ENCODE measurements around the gene PRSS16. TPM values are rescaled to one million over a fixed set of nuclear protein-coding genes. Genes with fewer than 3 reads are reported as not detected.
A peak's percentile ranks its signal among the peaks of the same experiment; 100 is the strongest.

Gene PRSS16
- total and polyA plus RNA-seq, 4 experiments from 2014 or later = 1.5 to 3.3 (median 2.2) TPM

DNA sequence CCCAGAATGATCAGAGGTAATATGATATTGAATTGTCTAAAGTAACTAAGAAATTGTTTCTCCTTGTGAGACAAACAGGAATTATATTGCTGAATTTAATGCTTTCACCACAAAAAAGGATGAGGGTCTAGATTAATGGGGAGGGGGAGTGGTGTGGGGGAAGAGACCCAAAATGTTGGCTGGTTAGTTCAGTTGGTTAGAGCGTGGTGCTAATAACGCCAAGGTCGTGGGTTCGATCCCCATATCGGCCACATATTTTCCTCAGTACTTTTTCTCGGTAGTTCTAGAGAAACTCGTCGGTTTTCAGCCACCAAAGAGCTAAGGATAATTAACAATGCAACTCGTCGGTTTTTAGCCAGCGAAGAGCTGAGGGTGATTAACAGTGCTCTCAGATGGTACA is 26.3 kb downstream of the PRSS16 start:
- CTCF ChIA-PET (ENCODE audit: partially characterized antibody) = no interaction called here
- POLR2A ChIA-PET (ENCODE audit: partially characterized antibody) = interaction anchor here (1.2 kb wide), 1 partner anchor 22 kb away, joined by 3 read pairs; no protein-coding TSS in a partner anchor
- no peak for DNase-seq
- intact Hi-C loops (cut with micrococcal nuclease) = no loop called here
- peaks cover 53 to 55% of the 10 kb centered on the region in 2 donors for H3K27me3 Mint-ChIP-seq
- Histone ChIP-seq H3K27me3 (ENCODE audit: insufficient read depth, low read length) (peaks cover 32% of the 10 kb centered on the region), H3K27ac (ENCODE audit: low read depth, low read length) (no peak overlapping the region), H3K36me3 (ENCODE audit: insufficient read depth, low read length) (no peaks in the 10 kb centered on the region), H3K9me3 (ENCODE audit: control insufficient read depth in 1 of 2, low read length in 2 of 2) (no peaks in the 10 kb centered on the region), H3K4me3 (ENCODE audit: low read length in 2 of 2) (no peak overlapping the region), H3K4me1 (ENCODE audit: insufficient read depth, low read length) (no peaks in the 10 kb centered on the region)
- H3K9me3 Mint-ChIP-seq = peaks cover 0 to 30% (median 12%) of the 10 kb centered on the region in 8 donors
- H3K4me3 Mint-ChIP-seq = no peak overlapping the region
- no peaks in the 10 kb centered on the region for H3K4me1 Mint-ChIP-seq
- no peak overlapping the region for H3K27ac Mint-ChIP-seq
- H3K36me3 Mint-ChIP-seq = peaks cover 0 to 7% of the 10 kb centered on the region in 2 donors

DNA sequence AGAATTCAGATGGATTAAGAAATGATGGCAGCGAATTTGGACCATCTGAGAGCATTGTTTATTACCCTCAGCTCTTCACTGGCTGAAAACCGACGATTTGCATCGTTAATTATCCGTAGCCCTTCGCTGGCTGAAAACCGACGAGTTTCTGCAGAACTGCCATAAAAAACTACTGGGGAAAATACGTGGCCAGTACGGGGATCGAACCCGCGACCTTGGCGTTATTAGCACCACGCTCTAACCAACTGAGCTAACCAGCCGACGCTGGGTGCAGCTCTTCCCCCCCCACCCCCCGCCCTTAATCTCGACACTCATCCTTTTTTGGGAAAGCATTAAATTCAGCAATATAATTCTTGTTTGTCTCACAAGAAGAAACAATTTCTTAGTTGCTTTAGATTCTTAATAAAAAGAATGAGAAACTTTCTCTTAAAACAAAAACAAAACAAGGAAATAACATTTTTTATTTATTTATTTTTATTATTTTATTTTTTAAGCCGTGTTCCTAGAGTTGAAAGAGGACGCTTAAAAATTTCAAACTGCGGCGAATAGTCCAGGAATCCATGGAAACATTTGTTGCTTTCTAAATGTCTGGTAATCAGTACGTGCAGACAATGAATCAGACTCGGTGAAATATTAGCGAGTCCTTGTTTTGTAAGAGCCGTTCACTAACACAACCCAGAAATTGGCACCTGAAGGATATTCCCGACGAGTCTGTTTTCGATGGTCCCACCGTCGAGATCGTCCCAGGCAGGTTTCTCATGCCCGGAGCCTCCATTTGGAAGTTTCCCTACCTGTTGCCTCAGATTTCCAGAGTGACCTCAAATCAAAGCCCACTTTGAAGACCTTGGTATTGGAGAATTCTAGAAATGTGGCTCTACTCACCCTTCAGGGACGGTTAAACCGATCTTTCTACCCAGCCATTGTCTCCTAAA is 27.8 kb downstream of the PRSS16 start:
- Mint-ChIP-seq H3K27ac (peak overlapping the region in 2 of 7 donors; percentile 47 to 51), H3K27me3 (peaks cover 53 to 55% of the 10 kb centered on the region in 2 donors), H3K4me3 (peak overlapping the region in 1 of 8 donors; percentile 8), H3K4me1 (peaks cover 2 to 5% (median 3%) of the 10 kb centered on the region in 4 donors), H3K9me3 (peaks cover 3 to 39% (median 21%) of the 10 kb centered on the region in 8 donors), H3K36me3 (peaks cover 0 to 7% of the 10 kb centered on the region in 2 donors)
- Histone ChIP-seq H3K4me1 (ENCODE audit: insufficient read depth, low read length) (peaks cover 5% of the 10 kb centered on the region), H3K27ac (ENCODE audit: low read depth, low read length) (no peak overlapping the region), H3K9me3 (ENCODE audit: control insufficient read depth in 1 of 2, low read length in 2 of 2) (no peaks in the 10 kb centered on the region), H3K27me3 (ENCODE audit: insufficient read depth, low read length) (peaks cover 41% of the 10 kb centered on the region), H3K36me3 (ENCODE audit: insufficient read depth, low read length) (no peaks in the 10 kb centered on the region), H3K4me3 (ENCODE audit: low read length in 2 of 2) (no peak overlapping the region)
- intact Hi-C loops (cut with micrococcal nuclease) = no loop called here
- CTCF ChIA-PET (ENCODE audit: partially characterized antibody) = no interaction called here
- POLR2A ChIA-PET (ENCODE audit: partially characterized antibody) = interaction anchor here (1.2 kb wide), 1 partner anchor 20 kb away, joined by 3 read pairs; no protein-coding TSS in a partner anchor
- DNase-seq = no peak

DNA sequence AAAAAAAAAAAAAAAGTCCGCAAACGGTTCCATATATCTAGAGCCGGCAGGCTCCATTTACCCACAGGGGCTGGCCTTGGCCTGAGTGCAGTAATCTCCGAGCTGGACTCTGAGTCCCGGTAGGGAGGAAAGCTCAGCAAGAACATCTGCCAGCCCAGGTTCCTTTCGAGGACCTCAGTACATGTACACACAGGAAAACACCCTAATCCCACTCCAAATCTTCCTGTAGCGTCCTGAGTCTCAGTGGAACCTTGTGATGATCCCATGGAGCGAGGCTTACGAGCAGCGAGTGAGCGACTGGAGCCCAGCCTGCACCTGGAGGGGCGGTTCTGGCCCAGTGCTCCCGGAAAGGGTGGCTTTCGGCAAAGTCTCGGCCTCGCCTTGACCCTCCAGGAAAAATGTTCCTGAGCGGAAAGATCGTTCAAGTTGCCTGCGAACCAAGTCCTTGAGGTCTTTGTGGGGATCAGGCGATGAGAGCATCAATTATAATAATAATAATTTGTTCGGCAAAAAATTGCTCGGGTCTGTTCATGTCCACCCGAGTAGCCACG is 32.1 kb downstream of the PRSS16 start:
- H3K27me3 Mint-ChIP-seq = peaks cover 58 to 59% of the 10 kb centered on the region in 2 donors
- H3K36me3 ChIP-seq (ENCODE audit: insufficient read depth, low read length) = no peaks in the 10 kb centered on the region
- H3K4me1 ChIP-seq (ENCODE audit: insufficient read depth, low read length) = peaks cover 5% of the 10 kb centered on the region
- peaks cover 4 to 13% of the 10 kb centered on the region in 2 donors for H3K36me3 Mint-ChIP-seq
- ChIA-PET CTCF (ENCODE audit: partially characterized antibody) (interaction anchor here (0.7 to 0.9 kb wide), 2 partner anchors 98 to 322 kb away, joined by 3 to 4 read pairs; no protein-coding TSS in a partner anchor), POLR2A (ENCODE audit: partially characterized antibody) (interaction anchor here (1.1 kb wide), 1 partner anchor 11 kb away, joined by 3 read pairs; no protein-coding TSS in a partner anchor)
- H3K4me3 Mint-ChIP-seq = peak overlapping the region in 3 of 8 donors; percentile 21 to 54 (median 38)
- intact Hi-C loops (cut with micrococcal nuclease) = loop anchor here (2.0 to 10.0 kb wide), 4 partner anchors 17 to 388 kb away; no protein-coding TSS in a partner anchor
- no peak overlapping the region for H3K27ac ChIP-seq (ENCODE audit: low read depth, low read length)
- no peak for DNase-seq
- H3K9me3 ChIP-seq (ENCODE audit: control insufficient read depth in 1 of 2, low read length in 2 of 2) = peaks cover 0 to 4% of the 10 kb centered on the region in 2 donors
- peaks cover 63% of the 10 kb centered on the region for H3K27me3 ChIP-seq (ENCODE audit: insufficient read depth, low read length)
- H3K27ac Mint-ChIP-seq = peak overlapping the region in 4 of 7 donors; percentile 59 to 87 (median 74)
- H3K4me1 Mint-ChIP-seq = peaks cover 4 to 6% (median 4%) of the 10 kb centered on the region in 4 donors
- peaks cover 3 to 70% (median 51%) of the 10 kb centered on the region in 8 donors for H3K9me3 Mint-ChIP-seq
- no peak overlapping the region for H3K4me3 ChIP-seq (ENCODE audit: low read length in 2 of 2)

DNA sequence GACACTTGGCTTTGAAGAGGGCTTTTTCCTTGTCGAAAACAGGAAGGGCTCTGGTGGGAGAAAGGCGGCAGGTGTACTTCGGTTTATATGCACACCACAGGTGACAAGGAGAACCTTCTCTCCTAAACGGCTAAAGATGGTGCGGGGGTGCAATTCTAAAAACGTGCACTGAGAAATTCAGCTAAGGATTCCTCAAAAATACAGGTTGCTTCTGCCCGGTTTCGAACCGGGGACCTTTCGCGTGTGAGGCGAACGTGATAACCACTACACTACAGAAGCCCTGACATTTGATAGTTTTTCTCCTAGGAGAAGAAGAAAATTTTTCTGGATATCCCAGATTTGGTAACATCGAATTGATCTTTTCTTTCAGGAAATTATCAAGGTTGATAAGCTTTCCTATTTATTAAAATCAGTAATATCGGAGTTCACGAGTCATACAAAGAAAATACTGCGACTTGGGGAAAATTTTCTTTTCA is 32.6 kb downstream of the PRSS16 start:
- H3K27me3 ChIP-seq (ENCODE audit: insufficient read depth, low read length) = peaks cover 64% of the 10 kb centered on the region
- peaks cover 5% of the 10 kb centered on the region for H3K4me1 ChIP-seq (ENCODE audit: insufficient read depth, low read length)
- Mint-ChIP-seq H3K27ac (peak overlapping the region in 3 of 7 donors; percentile 66 to 87 (median 82)), H3K4me3 (peak overlapping the region in 4 of 8 donors; percentile 13 to 54 (median 30)), H3K4me1 (peaks cover 4 to 6% (median 4%) of the 10 kb centered on the region in 4 donors), H3K9me3 (peaks cover 5 to 69% (median 55%) of the 10 kb centered on the region in 8 donors), H3K36me3 (peaks cover 8 to 13% of the 10 kb centered on the region in 2 donors), H3K27me3 (peaks cover 60 to 63% of the 10 kb centered on the region in 2 donors)
- H3K4me3 ChIP-seq (ENCODE audit: low read length in 2 of 2) = no peak overlapping the region
- ChIA-PET POLR2A (ENCODE audit: partially characterized antibody) (interaction anchor here (1.1 kb wide), 1 partner anchor 10 kb away, joined by 3 read pairs; no protein-coding TSS in a partner anchor), CTCF (ENCODE audit: partially characterized antibody) (no interaction called here)
- intact Hi-C loops (cut with micrococcal nuclease) = loop anchor here (2.0 to 10.0 kb wide), 4 partner anchors 17 to 387 kb away; no protein-coding TSS in a partner anchor
- no peak overlapping the region for H3K27ac ChIP-seq (ENCODE audit: low read depth, low read length)
- H3K9me3 ChIP-seq (ENCODE audit: control insufficient read depth in 1 of 2, low read length in 2 of 2) = peaks cover 0 to 6% of the 10 kb centered on the region in 2 donors
- no peaks in the 10 kb centered on the region for H3K36me3 ChIP-seq (ENCODE audit: insufficient read depth, low read length)
- DNase-seq = no peak

DNA sequence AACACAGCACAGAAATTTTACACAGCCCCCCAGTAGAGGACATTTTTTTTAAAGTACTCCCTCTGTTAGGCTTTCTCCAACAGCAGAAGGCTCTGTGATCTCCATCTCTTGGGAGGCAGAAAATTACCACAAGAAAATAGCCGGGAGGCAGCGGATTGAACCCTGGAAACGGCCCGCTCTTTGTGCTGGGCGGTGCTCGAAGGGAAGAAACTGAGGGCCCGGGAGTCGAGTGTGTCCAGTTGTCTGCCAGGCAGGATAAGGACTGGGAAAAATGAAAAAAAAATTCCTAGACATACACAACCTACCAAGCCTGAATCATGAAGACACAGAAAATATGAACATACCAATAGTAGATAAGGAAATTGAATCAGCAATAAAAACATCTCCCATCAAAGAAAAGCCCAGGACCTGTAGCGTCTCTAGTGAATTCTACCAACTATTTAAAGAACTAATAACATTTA is 33.1 kb downstream of the PRSS16 start:
- peaks cover 8 to 13% of the 10 kb centered on the region in 2 donors for H3K36me3 Mint-ChIP-seq
- H3K27me3 Mint-ChIP-seq = peaks cover 63 to 66% of the 10 kb centered on the region in 2 donors
- peak overlapping the region in 3 of 7 donors; percentile 66 to 87 (median 82) for H3K27ac Mint-ChIP-seq
- Histone ChIP-seq H3K36me3 (ENCODE audit: insufficient read depth, low read length) (no peaks in the 10 kb centered on the region), H3K27me3 (ENCODE audit: insufficient read depth, low read length) (peaks cover 67% of the 10 kb centered on the region), H3K9me3 (ENCODE audit: control insufficient read depth in 1 of 2, low read length in 2 of 2) (peaks cover 0 to 6% of the 10 kb centered on the region in 2 donors), H3K27ac (ENCODE audit: low read depth, low read length) (no peak overlapping the region), H3K4me1 (ENCODE audit: insufficient read depth, low read length) (peaks cover 5% of the 10 kb centered on the region), H3K4me3 (ENCODE audit: low read length in 2 of 2) (no peak overlapping the region)
- peaks cover 6 to 69% (median 57%) of the 10 kb centered on the region in 8 donors for H3K9me3 Mint-ChIP-seq
- CTCF ChIA-PET (ENCODE audit: partially characterized antibody) = no interaction called here
- peak overlapping the region in 1 of 8 donors; percentile 38 for H3K4me3 Mint-ChIP-seq
- intact Hi-C loops (cut with micrococcal nuclease) = loop anchor here (2.0 to 10.0 kb wide), 4 partner anchors 16 to 387 kb away; no protein-coding TSS in a partner anchor
- H3K4me1 Mint-ChIP-seq = peaks cover 4 to 6% (median 4%) of the 10 kb centered on the region in 4 donors
- POLR2A ChIA-PET (ENCODE audit: partially characterized antibody) = interaction anchor here (1.0 kb wide), 1 partner anchor 199 kb away, joined by 4 read pairs; no protein-coding TSS in a partner anchor
- DNase-seq = no peak

DNA sequence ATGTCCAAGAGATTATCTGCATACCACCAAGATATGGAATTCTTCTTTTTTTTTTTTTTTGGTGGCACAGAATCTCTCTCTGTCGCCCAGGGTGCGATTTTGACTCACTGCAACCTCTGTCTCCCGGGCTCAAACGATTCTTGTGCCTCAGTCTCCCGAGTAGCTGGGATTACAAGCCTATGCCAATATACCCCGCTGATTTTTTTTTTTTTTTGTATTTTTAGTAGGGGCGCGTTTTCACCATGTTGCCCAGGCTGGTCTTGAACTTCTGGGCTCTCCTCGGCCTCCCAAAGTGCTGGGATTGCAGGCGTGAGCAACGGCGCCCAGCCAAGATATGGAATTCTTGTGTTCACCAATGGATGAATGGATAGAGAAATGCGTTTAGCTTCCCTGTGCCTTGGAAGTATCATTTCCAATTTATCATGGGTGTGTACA is 33.6 kb downstream of the PRSS16 start:
- Mint-ChIP-seq H3K9me3 (peaks cover 6 to 68% (median 55%) of the 10 kb centered on the region in 8 donors), H3K36me3 (peaks cover 9 to 12% of the 10 kb centered on the region in 2 donors), H3K4me1 (peaks cover 4 to 6% (median 4%) of the 10 kb centered on the region in 4 donors), H3K4me3 (peak overlapping the region in 1 of 8 donors; percentile 15), H3K27ac (peak overlapping the region in 1 of 7 donors; percentile 82), H3K27me3 (peaks cover 63 to 66% of the 10 kb centered on the region in 2 donors)
- ChIA-PET CTCF (ENCODE audit: partially characterized antibody) (no interaction called here), POLR2A (ENCODE audit: partially characterized antibody) (interaction anchor here (1.0 kb wide), 1 partner anchor 198 kb away, joined by 4 read pairs; no protein-coding TSS in a partner anchor)
- Histone ChIP-seq H3K27me3 (ENCODE audit: insufficient read depth, low read length) (peaks cover 68% of the 10 kb centered on the region), H3K9me3 (ENCODE audit: control insufficient read depth in 1 of 2, low read length in 2 of 2) (peaks cover 4 to 6% of the 10 kb centered on the region in 2 donors), H3K4me1 (ENCODE audit: insufficient read depth, low read length) (peaks cover 5% of the 10 kb centered on the region), H3K36me3 (ENCODE audit: insufficient read depth, low read length) (no peaks in the 10 kb centered on the region), H3K27ac (ENCODE audit: low read depth, low read length) (no peak overlapping the region), H3K4me3 (ENCODE audit: low read length in 2 of 2) (no peak overlapping the region)
- DNase-seq = no peak
- intact Hi-C loops (cut with micrococcal nuclease) = loop anchor here (2.0 to 10.0 kb wide), 4 partner anchors 16 to 386 kb away; no protein-coding TSS in a partner anchor

All from CD4-positive, alpha-beta memory T cell (primary cell).